ENCODE measurements around the gene RPS3.

RPS3 gene

DNA sequence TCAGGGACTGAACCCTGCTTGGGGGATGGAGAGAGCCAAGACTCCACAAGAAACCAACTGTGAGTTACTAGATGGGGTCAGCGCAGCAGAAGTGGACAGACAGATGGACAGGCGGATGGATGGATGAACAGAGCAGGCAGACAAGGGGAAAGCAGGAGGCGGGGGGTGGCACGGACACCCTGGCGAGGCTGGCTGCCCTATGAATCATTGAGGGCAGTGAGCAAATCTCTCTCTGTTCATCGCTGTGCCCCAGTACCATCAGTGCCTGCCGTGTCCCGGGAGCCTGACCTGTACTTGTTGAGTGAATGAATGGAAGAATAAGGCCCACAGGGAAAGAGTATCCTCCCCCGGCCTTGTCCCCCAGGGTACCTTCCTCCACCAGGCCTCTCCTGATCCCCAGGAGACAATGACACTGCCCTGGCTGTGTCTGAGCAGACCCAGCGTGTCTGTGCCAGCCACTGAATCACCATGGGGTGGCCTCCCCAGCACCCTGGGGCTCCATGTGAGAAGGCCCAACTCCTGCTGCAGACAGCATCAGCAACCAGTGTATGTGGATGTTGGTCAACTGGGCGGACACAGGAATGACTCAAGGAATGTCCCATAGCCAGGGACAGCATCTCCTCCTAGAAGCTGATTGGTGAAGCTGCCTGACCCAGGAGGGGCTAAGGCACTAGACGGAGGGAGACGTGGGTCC lies 38.8 kb downstream of the RPS3 start:
- ChIA-PET CTCF (no interaction called here), POLR2A (no interaction called here)
- no peak for DNase-seq (ENCODE audit: extremely low spot score)
- TF ChIP-seq, protein P1, sequence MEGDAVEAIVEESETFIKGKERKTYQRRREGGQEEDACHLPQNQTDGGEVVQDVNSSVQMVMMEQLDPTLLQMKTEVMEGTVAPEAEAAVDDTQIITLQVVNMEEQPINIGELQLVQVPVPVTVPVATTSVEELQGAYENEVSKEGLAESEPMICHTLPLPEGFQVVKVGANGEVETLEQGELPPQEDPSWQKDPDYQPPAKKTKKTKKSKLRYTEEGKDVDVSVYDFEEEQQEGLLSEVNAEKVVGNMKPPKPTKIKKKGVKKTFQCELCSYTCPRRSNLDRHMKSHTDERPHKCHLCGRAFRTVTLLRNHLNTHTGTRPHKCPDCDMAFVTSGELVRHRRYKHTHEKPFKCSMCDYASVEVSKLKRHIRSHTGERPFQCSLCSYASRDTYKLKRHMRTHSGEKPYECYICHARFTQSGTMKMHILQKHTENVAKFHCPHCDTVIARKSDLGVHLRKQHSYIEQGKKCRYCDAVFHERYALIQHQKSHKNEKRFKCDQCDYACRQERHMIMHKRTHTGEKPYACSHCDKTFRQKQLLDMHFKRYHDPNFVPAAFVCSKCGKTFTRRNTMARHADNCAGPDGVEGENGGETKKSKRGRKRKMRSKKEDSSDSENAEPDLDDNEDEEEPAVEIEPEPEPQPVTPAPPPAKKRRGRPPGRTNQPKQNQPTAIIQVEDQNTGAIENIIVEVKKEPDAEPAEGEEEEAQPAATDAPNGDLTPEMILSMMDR (IDR thresholded peaks at IDR 0.05; ENCODE audit: control extremely low read depth, extremely low read depth, low read depth, missing control alignments), result no peak

DNA sequence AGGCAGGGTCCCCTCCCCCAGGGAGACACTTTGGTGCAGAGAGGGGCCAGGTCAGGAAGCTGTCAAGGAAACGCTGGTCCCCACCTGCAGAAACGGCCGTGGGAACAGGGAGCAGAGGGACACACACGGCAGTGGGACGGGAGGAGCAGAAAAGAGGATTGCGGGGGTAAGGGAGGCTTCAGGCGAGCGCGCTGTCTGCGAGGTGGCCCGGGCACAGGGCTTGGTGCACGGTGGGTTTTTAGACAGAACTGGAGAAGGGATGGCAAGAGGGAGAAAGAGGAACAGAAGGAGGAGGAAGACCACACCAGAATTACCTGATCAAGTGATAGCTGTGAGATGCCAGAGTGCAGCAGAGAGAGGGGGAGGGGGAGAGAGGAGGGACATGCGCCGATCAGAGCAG lies 39.7 kb downstream of the RPS3 start:
- no peak for DNase-seq (ENCODE audit: extremely low spot score)
- POLR2A ChIA-PET, result interaction anchor here (0.5 kb wide), 1 partner anchor 87 kb away, joined by 3 read pairs; the partner anchor contains the start of gene GDPD5
- TF ChIP-seq, protein P1 (IDR thresholded peaks at IDR 0.05; ENCODE audit: control extremely low read depth, extremely low read depth, low read depth, missing control alignments), result no peak
- CTCF ChIA-PET, result interaction anchor here (1.0 to 1.3 kb wide), 2 partner anchors 31 to 93 kb away, joined by 3 read pairs; no protein-coding TSS in a partner anchor

DNA sequence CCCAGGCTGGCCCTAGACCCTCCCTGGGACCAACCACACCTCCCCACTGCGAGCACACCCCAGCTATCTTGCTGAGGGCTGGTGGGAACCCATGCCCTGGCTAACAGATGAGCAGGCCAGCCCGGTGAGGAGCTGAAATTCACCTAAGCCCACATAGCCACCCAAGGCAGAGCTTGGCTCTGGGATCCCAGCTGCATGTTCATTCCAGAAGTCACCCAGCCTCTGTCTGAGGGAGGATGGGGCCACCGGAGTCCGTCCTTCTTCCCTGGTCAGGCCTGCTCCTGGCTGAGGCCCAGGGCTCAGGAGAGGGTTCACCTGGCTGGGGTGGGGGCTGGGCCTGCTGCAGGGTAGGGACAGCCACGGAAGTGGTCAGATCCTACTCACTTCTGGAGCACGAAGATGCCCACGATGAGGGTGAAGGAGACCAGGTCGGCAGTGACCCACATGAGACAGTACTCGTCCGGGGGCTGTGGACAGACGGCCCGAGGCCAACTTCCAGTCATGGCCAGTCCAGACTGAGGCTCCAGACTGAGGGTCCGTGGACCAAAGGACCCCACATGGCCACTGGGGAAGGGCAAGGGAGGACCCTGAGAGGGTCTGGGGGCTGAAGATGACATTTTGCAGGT lies 40.3 kb downstream of the RPS3 start:
- no peak for DNase-seq (ENCODE audit: extremely low spot score)
- CTCF ChIA-PET, result interaction anchor here (1.0 to 1.6 kb wide), 4 partner anchors 31 to 92 kb away, joined by 3 to 5 read pairs (median 3); partner anchors contain the start of gene GDPD5
- POLR2A ChIA-PET, result interaction anchor here (0.5 kb wide), 1 partner anchor 86 kb away, joined by 3 read pairs; the partner anchor contains the start of gene GDPD5
- TF ChIP-seq, protein P1 (IDR thresholded peaks at IDR 0.05; ENCODE audit: control extremely low read depth, extremely low read depth, low read depth, missing control alignments), result no peak

DNA sequence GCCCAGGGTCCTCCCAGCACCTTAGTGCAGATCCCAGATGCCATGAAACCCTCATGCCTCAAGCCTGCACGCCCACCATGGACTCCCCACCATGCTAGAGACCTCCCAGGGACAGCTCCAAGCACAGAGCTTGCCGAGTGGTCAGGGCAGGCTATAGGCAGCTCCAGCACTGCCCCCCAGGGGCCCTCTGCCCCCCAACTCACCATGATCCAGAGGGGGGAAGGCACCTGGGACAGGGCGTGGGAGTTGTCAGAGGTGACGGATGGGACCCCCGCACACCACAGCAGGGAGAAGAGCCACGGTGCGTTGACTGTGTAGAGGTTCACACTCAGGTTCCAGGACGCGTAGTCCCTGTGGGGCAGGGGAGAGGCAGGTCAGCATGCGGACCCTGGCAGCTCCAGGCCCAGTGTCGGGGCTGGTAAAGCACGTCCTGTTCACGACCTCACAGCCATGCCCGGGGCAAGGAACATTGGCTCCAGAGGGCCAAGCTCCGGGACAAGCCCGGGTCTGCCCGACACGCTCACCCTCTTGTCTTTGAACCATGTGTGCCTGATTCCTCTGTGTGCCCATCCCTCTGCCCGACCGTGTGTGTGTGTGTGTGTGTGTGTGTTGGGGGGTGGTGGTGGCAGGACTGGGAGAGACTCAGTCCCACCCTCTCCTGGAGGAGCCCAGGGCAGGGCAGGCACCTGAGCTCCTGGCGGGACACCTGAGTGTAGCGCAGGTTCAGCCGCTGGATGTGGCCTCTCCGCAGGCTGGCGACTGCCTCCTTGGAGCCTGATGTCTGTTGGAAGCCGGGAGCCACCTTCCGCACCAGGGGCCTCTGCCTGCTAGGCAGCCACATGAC lies 41.9 kb downstream of the RPS3 start:
- ChIA-PET POLR2A (no interaction called here), CTCF (interaction anchor here (1.0 to 2.7 kb wide), 3 partner anchors 53 to 158 kb away, joined by 4 to 15 read pairs (median 5); no protein-coding TSS in a partner anchor)
- DNase-seq (ENCODE audit: extremely low spot score), result no peak
- TF ChIP-seq, protein P1 (IDR thresholded peaks at IDR 0.05; ENCODE audit: control extremely low read depth, extremely low read depth, low read depth, missing control alignments), result no peak

DNA sequence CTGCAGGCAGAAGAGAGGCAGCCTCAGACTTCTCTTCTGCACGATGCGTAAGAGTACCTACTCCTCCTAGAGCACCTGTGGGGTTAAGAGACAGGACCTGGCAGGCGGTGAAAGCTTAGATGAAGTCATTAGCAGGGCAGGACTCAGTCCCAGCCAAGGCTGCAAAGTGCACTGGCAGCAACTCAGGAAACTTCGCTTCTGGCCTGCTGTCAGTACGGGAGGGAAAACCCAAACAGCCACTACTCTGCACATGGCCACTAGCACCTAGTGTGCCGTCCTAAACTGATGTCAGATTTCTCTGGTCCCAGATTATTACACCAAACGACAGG lies 42.5 kb downstream of the RPS3 start:
- TF ChIP-seq, protein P1 (IDR thresholded peaks at IDR 0.05; ENCODE audit: control extremely low read depth, extremely low read depth, low read depth, missing control alignments), result no peak
- POLR2A ChIA-PET, result no interaction called here
- no peak for DNase-seq (ENCODE audit: extremely low spot score)
- CTCF ChIA-PET, result interaction anchor here (1.0 to 4.9 kb wide), 4 partner anchors 52 to 158 kb away, joined by 4 to 17 read pairs (median 10); no protein-coding TSS in a partner anchor
